ENCODE results near the gene USH2A.

USH2A gene

DNA sequence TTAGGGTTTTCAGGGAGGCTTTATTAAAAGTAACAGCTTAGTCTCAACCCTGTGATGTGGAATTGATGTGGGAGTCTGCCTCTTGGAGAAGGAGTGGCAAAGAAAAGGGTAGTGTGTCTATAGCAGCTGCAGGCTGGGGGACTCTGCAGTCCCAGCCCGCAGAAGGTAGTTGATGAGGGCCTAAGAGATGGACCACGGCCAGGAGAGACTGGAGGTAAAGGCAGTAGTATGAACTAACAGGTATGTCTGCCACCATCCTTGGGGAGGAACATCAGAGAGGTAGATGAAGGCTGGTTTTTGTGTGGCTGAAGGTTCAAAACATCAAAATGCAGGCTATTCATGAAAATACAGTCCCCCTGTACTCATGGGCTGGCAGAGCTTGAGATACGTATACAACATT is 744.0 kb downstream of the USH2A start:
- DNase-seq: no peak

DNA sequence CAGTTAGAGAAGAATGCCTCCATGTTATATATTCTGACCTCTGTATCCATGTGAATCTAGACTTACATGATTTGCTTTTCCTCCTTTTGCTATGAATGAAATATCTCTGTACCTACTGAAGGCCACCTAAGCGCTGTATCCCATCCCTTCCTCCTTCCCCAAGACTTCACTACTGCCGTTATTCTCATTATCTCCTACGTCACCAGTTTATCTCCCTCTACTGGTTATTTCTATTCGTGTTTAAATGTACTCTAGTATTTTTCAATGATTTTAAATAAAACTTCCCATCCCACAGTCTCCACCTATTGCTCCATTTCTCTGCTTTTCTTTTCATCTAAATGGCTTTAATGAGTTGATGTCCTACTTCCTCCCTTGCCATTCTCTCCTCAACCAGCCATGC is 746.1 kb downstream of the USH2A start:
- no peak for DNase-seq

DNA sequence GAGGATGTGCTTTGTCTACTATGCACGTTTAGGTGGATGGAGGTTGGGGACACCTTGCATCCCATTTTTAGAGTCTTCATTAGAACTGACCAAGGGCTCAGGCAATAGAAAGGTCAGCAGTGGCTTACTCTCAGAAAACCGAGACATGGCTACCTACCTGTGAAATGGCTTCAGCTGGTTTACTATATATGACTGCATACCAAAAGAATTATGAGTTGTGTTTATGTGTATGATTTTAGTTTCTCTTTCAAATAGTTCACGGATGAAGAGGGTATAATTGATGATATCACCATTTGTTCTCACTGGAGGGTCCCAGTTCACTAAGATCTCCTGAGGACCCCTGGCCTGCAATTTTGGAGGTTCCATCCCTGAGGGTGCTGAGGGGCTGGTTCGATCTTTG is 749.3 kb downstream of the USH2A start:
- DNase-seq: no peak

DNA sequence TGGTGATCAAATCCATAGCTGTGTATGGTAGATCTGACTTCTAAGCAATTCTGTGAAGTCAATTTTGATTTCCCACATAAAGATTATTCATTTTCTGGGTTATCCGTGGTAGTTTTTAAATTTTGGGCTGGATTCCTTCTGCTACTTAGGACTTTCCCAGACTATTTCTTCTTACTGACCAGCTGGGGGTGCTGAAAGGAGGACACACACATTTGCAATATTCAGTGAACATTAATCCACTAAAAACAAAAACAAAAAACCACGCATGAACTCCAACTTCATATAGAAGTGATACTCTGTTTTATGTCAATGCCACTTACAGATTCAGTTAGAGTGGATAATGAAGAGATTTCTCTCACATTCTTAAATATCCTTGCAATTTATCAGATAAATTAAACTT is 750.8 kb downstream of the USH2A start:
- DNase-seq: no peak

DNA sequence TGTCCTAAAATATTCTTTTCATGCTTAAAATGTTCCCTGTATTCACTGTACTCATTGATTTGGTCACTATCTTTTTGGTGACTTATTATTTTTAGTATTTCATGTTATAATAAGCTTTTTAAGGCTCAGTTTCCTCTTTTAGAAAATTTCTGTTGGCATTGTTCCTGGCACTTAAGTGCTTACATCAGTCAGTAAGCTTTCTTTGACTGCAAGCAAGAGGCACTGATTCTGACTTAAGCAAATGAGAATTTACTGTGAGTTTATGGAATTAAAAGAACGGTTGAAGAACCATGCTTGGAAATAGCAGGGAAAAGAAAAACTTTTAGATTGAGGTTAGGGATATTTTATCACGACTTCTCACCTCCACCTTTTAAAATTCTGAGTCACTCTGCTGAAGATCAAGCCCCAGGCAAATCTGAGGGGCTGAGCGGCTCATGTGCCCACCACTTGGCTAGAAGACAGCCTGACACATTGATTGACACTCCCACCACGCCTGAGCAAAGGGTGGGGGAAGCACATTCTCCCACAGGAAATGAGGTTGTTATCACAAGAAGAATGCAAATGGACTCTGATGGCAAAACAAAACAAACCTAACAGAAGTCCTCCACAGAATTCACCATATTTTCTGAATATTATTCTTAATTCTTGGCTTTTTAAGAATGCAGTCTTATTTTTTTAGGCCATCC is 753.3 kb downstream of the USH2A start:
- DNase-seq: no peak

DNA sequence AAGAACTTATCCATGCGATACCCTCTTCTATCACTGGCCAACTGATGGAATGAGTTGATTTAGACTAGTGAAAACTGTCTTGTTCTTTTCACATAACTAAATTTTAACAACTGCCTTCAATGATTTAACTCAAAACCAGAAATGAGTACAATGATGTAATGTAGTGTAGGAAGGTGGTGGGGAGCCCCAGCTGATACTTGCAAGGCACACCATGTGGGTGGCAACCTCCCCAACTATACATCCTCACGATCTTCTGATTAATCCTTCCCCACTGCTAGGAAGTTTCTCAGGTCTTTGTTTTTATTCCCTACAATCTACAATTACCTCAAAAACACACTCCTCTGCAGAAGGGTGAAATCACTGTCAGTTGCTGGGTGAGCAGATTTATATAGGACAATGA is 755.5 kb downstream of the USH2A start:
- DNase-seq: no peak

DNA sequence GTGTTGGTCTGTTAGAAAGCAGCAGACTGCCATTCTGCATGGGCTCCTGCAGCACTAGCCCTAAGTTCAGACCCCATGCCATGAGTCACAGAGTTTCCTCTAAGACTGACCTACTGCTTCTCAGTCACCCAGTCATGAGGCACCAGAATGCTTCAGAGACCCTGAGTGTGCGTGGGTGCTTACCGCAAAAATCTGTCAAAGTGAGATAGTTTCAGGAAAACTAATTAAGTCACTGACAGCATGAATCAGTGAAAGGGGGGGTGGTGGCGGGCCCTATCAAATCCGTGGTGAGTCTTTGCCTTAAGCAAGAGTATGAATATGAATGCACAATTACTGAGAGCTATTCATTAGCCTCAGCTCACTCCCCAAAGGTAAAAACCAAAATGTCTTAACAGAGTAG is 758.0 kb downstream of the USH2A start:
- no peak for DNase-seq

DNA sequence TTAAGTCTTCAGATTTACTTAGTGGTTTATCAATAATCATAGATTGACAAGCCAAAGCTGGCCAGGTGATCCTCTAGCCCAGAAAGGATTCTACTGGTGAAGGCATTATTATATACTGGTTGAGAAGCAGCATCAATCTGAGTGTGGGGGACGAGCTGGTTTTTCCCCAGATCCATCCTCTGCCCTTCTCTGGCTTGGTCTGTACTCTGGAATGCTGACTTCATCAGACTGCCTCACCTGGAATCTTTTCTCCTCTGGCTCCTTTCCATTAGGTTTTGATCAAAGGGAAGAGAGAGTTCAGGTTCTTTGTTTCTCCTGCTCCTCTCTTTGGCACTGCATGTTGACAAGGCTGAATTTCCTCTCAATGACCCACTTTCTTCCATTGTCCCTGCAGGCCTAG is 762.2 kb downstream of the USH2A start:
- no peak for DNase-seq

DNA sequence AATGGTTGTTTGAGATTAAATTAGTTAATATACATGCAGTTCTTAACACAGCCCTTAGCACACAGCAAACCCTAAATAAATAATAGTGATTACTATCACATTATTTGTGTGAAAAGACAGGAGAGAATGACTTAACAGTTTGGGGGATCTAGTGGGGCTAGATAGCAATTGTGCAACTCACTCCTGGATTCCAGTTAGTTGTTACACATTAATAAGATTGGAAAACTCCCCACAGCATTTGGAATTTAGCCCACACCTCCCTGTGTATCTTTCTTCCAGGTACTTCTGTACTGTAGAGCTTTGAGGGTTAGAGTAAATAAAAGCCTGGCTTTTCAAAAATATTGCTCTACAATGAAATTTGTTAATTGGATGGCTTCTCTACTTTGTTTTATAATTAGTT is 763.0 kb downstream of the USH2A start:
- DNase-seq: no peak

DNA sequence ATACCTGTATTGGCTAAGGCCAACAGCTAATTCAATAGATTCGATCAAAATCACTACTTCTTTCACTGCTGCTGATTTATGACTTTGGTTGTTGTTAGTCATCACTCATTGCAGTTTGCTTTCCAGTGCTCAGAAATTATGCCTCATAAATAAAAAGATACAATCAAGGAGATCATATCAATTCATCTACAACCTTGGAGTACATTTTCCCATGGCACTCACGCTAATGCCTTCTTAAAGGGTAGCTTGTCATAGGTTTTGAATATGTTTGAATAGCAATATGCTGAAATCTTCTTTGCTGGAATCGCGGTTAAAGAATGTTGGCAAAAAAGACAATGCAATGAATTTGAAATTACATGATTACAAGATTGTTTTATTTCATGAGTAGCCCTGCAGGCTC is 766.2 kb downstream of the USH2A start:
- DNase-seq: no peak

DNA sequence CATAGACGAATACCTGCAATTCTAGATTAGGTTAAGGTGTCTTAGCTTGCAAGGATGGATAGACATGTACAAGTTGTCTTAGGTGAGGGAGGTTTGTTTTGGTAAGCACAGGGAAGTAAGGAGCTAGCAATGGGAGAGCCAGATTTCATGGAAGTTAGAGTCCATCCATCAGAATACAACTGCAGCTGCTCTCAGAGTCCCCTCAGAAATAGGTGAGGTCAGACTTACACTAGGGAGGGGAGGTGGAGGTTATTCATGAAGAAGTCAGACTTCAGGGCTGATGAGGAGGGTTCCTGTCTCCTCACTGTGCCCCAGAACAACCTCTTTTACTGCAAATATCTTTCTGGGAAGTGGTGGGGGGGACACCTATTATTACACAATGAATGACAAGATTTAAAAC is 770.9 kb downstream of the USH2A start:
- no peak for DNase-seq

DNA sequence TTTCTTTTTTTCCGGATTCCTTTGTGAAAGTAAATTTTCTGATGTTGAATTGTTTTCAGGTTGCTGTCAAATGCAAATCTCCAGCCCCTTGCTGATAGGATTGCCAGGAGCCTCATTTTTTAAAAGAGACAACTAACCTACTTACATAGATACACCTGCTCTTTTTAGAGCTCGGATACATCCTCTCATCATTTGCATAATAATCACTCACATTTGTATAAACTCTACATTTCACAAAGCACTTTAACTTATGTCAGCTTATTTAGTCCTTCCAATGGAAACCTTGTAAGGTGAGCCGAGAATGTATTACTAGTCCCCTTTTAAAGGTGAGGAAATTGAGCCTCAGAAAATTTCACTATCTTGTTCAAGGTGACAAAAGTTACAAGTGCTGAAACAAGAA is 771.4 kb downstream of the USH2A start:
- no peak for DNase-seq

DNA sequence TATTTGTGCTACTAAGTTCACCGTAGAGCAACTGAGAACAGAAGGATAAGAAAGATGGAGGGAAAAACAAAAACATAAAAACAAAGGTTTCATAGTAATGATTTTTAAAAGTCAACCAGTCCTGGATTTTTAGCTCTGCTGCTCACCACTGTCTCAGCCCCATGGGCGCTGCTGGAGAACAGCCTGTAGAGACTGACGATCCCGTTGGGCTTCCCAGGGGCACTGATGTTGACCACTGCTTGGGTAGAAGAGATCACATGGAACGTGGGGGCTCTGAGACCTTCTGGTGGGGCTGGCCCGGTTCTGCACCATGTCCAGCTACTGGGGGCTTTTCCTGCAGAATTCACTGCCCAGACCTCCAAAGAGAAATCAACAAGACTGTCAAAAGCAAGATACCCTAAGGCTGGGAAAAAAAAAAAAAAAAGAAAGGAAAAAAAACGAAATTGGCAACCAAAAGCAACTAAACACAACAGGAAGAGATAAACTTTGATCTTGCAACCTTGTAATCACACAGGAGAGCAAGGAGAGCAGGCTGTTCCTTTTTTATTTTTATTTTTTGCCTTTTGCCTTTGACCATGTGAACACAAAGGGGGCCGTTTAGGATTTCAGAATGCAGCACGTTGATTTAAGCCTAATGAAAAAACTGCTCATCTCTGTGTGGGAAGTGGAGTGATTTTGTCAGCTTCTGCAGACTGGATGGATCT is 772.6 kb downstream of the USH2A start:
- DNase-seq: no peak

DNA sequence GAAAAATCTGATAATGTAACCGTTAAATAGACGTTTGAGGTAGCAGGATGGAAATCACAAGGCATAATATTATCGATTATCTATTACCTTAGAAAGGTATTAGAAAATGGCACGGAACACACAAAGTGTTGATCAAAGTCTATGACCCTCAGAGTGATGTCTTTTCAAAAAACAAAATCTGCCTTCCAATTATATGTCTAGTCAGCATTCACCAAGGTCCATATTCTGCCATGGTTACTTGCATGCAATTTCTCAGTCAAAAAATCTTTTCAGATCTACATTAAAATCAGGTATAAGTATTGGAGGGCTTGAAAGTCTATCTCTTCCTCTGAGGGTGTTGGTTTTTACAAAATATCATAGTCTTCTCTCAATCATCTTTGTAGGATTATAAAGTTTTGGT is 774.3 kb downstream of the USH2A start:
- DNase-seq: no peak

DNA sequence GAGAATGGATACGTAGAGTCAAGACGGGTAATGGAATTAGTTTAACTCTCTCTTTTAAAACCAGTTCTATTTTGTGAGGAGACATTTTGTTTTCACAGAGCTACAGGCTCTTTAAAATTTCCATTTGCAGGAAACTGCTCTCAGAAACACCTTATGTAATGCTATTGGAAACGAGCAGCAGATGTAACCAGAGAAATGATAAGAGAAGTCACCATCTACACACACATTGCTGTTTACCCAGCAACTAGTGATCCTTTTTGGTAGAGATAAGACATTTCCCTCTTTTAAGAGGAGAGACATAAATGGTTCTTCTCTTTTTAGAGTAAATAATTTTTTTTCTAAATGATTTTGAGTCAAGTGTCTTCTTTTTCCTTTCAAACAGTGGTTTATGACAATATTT is 775.5 kb downstream of the USH2A start:
- DNase-seq: no peak

DNA sequence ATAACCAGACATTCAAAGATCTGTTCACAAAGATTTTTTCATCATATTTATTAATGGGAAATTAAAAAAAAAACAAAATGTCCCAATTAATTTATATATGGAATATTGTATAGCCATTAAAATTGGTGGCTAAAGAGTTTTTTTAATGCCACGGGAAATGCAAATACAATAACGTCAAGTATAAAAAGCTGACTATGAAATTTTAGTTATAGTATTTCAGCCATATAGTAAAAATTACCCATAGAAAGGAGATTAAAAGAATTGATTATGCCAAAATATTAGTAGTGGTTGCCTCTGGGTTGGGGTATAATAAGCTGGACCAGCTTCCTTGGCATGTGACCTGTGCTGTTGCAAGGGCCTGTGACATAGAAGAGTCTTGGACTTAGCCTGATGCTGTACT is 777.4 kb downstream of the USH2A start:
- DNase-seq: no peak

DNA sequence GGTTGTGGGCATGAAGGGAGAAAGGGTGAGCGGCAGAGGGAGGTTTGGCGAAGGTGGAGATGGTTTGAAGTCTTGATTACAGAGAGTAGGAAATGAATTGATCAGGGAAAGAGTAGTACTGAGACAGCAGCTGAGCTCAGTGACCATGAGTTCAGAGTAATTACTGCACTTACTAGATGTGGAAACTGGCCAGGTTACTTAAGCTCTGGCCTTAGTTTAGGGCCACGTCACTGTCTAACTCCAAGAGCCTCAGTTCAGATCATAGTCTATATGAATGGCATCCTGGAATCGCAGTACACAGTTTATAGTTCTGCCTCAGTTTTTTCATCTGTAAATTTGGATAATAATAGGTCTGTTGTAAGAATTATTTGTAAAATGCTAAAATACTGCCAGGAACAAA is 778.1 kb downstream of the USH2A start:
- DNase-seq: no peak

DNA sequence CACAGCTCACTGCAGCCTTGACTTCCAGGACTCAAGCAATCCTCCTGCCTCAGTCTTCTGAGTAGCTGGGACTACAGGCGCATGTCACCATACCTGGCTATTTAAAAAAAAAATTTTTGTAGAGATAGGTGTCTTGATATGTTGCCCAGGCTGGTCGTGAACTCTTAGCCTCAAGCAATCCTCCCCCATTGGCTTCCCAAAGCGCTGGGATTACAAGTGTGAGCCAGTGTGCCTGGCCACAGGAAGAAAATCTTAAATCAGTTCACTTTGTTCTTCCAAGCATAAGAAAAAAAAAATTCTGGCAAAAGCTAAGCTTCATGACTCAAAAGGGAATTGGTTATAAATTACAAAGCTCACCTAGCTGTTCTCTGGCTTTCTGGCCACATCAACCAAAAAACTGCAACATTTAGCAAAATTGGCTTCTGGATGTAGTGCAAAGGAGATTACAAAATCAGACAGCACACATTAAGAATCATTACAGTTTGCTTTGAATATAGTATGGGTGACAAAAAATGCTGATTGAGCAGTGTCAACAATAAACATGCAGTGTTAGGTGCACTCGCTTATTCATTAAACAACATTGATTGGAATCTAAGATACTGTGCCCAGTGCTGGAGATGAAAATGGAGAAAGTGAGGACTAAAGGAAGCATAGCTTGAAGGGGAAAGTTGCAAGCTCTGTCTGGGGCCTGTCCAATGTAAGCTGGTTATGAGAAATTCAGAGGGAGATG is 779.5 kb downstream of the USH2A start:
- no peak for DNase-seq

DNA sequence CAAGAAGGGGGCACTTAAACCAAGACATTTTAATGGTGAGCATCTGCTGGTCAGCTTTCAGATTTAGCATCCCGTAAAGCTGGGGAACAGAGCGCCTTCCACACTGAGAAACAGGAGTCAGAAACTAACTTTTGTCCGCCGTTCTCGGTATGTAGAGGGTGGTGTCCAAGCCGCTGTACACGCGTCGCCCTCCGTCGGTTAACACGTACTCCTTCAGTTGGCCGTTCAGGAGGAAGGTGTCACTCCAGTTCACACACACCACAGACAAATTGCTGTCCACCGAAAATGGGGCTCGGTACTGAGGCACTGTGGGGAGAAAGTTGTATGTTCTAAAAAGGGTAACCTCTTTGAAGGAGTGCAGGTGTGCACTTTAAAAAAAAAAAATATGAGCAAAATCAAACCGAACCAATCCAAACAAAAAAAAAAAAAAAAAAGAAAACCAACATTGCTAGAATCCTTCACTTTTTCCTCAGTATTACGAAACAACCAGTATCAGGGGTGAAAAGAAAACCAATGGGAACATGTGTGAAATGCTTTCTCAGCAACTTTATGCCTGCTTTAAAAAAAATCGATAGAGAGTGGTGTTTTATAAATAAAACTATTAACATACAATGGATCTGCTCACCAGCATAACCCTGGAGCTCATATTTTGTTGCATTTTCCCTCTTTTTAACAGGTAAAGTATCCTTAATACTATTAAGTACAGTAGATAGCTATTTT is 782.7 kb downstream of the USH2A start:
- DNase-seq: no peak

DNA sequence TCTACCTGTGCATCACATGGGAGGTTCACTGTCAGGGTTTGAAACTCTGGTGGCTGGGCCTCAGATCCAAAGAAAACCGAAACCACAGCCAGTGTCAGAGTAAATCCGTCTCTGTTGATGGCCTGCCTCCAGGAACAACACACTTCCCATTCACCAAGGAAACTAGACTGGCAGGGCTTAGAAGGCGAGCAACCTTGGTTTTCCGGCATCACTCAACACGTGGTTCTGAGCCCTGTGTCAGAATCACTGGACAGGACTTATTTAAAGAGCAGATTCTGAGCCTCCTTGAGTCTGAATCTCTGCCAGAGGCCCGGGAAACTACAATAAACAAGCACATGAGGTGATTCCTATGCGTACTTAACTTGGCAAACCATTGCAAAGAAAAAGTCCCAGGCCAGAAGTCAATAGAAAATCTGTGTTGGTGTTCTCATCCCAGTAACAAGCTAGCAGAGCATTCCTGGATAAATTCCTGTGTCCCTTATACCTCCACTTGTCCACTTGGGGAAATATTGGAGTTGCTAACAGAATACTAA is 786.1 kb downstream of the USH2A start:
- DNase-seq: peak; percentile 17

DNA sequence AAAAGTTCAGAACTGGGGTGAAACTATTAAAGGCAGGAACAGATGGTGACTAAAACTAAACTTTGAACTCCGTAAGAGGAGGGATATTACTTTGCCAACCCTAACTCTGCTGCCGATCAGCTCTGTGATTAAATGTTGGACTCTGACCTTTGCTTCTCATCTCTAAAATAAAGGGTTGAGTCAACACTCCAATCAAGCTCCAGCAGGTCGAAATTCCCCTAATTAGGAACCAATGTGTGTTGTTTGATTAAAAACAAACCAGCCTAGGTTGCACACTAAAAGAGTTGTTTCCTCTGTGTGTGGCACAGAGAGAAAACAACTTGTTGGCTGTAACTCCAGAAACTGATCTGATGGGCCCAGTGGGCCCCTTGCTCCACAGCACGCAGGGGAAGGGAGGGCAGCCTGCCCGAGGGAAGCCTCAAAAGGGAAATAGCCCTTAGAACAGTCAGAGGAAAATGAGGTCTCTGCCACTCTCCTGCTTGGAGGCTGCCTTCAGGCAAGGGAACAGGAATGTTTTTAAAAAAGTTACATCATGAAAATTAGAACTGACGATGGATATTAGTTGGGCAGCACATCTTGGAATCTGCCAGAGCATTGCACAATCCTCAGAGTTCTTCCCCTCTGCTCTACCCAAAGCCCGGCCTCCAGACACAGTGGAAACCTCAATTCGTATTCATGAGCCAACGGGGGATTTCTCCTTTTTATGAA is 786.8 kb downstream of the USH2A start:
- DNase-seq: no peak

DNA sequence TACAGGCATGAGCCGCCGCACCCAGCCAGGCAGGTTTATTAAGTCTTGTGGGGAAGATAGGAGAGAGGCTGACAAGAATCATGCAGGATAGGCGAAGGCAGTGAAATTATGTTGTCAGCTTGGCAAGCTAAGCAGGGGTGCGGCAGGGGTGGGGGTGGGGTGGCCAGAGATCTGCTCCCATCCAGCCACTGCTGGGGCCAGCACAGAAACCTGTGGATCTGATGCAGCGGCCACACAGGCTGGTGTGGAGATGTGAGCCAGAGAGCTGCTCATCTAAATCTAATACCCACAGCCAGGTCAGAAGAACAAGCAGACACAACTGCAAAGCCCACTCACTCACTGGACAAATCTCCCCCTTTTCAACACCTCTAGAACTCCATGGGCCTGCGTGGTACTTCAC is 787.4 kb downstream of the USH2A start:
- DNase-seq: no peak

DNA sequence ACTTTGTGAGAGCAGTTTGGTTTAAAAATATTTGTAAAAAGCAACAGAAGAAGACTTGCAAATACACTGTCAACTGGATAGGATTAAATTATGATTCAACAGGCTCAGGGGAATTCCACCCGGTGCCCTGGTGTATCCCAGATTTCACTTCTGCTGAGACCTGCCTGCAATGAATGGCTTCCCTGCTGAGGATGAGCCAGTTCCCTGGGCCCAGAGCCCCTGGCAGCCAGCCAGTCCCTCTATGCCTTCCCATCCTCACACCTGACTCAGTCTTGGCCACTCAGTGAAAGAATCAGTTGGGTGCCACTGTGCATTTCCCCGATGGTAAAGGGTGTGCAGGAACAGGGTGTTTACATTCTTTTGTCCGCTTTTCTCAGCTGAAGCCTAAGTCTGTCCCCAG is 791.8 kb downstream of the USH2A start:
- DNase-seq: no peak

Measured in eye (tissue), 1 donor.